Germinal center (tissue), 1 donor: ENCODE data around the gene NUSAP1.
"Not testable (repeated sequence)": the region's sequence is repeated elsewhere in the genome, so short reads cannot be mapped to it uniquely, and the experiment has no call there.

Experiments
- DNase-seq: peaks from one replicate; pipeline ENCODE4 v3.0.0; 2012; ENCODE audit warnings: mixed read lengths, low spot score

The NUSAP1 gene

DNA sequence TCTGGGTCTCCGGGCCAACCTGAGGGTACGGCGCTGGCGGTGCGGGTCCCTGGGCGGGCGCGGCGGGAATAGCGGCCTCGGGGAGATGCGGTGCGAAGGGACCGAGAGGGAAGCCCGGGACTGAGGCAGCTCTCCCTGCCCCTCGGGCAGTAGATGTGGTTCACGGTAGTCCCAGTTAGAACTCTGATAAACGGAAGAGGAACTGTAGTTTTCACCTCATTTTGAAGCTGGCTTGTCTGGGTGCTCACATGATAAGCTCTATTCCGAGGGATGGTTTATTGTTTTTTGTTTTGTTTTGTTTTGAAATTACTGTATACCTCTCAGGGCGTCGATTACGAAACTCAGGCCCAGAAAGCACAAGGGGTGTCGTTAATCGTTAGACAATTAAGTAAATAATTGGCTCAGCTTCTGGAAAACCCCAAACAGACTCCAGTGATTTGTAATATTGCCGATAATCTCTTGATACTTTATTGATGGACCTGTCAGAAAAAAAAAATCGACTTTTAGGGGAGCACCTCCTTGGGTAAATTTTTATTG lies 413 bp downstream of the NUSAP1 start:
- peak; percentile 66 for DNase-seq

- no peak for DNase-seq
Measured at GRCh38 chr15:41334293-41335120, 1.8 kb downstream of the NUSAP1 start.

- no peak for DNase-seq
Measured at GRCh38 chr15:41336549-41336948, 3.9 kb downstream of the NUSAP1 start.

DNA sequence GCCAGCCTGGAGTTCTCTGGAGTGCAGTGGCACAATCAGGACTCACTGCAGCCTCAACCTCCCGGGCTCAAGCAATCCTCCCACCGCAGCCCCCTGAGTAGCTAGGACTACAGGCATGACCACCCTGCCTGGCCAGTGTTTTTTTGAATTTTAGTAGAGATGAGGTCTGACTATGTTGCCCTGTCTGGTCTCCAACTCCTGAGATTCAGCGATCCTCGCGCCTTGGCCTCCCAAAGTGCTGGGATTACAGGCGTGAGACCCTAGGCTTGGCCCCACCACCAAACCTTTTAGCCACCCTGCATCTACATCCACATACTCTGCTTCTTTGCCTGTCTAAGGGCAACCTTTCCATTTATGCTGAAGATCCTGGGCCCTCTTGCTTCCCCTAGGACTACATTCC lies 4.4 kb downstream of the NUSAP1 start:
- no peak for DNase-seq

DNA sequence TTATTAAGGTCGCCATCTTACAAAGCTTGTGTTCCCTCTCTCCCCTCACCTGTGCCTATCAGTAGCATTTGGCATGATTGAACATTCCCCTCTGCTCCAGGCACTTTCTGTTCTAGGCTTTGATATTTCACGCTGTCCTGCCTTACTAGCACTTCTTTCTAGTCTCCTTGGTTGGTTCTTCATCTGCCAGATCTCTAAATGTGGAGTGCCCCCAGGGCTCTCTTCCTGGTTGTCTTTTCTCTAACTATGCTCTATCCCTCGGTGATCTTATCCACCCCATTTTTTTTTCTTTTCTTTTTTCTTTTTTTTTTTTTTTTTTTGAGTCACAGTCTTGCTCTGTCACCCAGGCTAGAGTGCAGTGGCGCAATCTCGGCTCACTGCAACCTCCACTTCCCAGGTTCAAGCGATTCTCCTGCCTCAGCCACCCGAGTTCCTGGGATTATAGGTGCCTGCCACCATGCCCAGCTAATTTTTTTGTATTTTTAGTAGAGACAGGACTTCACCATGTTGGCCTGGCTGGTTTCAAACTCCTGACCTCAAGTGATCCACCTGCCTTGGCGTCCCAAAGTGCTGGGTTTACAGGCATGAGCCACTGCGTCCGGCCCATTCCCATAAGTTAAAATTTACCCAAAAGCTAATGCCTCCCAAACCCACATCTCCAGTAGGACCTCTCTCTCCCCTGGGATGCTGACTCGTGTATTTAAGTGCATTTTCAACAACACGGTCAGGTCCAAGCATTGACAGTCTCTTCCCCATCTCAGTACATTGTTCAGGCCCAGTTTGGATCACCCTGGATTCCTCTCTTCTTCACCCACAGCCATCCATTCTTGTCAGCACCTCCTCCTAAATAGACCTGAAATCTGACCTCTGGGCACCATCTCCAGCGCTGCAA lies 5.2 kb downstream of the NUSAP1 start:
- no peak for DNase-seq

GRCh38 chr15:41340189-41340695 lies 7.6 kb downstream of the NUSAP1 start:
- DNase-seq: no peak

DNA sequence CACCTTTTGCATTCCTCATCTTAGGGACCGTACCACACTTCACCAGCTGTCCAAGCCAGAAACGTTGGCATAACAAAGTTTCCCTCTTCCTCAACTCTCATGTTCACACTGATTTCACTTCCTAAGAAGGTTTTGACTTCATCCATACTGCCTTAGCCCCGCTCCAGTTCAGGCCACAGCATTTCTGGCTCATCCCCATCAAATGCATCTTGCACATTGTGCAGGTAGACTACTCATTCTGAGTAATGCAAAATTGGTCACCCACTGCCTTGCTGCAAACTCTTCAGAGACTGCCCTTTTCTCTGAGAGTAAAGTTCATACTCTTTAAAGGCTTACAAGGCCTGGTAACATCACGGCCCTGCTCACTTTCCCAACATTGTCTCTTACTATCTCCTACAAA lies 8.8 kb downstream of the NUSAP1 start:
- DNase-seq: no peak

DNA sequence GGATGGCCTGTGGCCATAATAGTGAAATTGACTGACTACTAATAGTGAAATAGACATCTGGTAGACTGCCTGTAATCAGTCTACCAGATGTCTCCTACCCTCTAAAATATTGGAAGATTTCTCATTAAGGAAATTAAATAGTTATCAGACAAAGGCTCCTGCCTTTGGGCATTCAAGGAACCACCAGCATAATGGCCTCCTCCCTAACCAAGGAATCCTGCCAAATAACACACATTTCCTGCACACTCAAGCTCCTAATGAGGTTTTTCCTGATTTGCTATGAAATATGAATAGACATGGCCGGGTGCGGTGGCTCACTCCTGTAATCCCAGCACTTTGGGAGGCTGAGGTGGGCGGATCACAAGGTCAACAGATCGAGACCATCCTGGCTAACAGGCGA lies 14.6 kb downstream of the NUSAP1 start:
- no peak for DNase-seq

- no peak for DNase-seq
Measured at GRCh38 chr15:41350057-41350717, 17.5 kb downstream of the NUSAP1 start.

GRCh38 chr15:41354371-41354770 lies 21.7 kb downstream of the NUSAP1 start:
- no peak for DNase-seq

DNA sequence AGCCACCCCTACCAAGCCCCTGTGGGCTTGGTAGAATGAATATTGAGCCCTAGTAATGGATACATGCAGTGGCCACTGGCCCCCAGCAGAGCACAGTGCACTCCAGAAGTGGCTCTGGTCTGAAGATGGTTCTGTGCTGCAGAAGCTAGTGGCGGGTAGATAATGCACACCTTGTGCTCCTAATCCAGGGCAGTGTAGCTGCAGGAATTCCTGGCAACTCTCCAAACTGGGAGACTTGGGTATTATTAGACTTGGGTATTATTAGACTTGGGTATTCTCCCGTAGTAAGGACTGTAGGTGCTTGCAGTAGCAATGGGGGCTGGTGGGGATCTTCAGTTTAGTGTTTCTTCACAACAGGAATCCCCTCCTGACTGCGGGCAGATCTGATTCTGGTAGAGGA lies 34.7 kb downstream of the NUSAP1 start:
- DNase-seq: no peak

DNA sequence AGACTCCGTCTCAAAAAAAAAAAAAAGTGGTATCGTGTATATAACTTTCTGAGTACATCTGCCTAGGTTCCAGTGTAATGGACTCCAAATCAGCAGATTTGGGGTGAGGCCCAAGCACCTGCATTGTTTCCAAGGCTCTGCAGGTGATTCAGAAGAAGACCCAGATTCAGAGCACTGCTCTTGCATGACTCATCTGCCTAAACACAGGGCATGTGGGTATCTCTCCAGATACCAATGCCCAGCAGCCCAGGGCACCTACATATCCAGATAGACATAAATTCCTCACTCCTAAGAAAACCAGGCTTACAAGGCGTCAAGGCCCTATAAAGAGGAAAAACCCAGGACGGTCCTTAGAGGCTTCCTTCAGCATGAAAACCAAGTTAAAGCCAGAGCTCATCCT lies 45.3 kb downstream of the NUSAP1 start:
- no peak for DNase-seq

GRCh38 chr15:41383974-41384749 lies 51.5 kb downstream of the NUSAP1 start:
- DNase-seq: not testable (repeated sequence)

GRCh38 chr15:41387646-41388045 lies 55.0 kb downstream of the NUSAP1 start:
- DNase-seq: no peak

DNA sequence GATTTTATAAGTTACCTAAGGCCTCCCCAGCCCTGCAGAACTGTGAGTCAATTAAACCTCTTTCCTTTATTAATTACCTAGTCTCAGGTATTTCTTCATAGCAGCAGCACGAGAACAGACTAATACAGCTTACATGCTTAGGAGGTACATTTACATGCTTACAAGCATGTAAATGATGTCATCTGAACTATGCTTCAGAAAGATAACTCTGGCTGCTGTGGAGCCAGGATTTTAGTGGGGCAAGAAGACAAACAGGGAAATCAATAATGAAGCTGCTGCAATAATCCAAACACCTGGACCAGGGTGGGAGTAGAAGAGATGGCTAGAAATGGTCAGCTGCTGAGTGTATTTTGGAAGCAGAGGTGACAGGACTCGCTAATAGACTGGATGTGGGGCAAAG lies 60.0 kb downstream of the NUSAP1 start:
- DNase-seq: no peak

DNA sequence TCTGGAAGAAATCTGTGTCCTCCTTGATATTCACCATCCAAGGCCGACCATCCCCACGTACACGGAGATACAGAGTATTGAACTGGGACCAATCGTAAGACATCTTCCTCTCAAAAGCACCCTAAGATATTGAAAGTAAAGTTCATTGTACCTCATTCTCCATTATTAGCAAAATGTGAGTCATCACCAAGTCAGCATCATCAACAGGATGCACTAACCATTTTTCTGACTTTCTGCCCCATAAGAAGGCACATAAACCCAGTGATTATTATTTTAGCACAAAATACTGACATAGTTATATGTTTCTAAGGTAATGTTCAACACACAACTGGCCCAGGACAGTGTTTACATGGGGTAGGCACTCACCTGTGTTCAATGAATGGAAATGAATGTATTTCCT lies 62.2 kb downstream of the NUSAP1 start:
- no peak for DNase-seq

GRCh38 chr15:41396111-41396510 lies 63.4 kb downstream of the NUSAP1 start:
- DNase-seq: peak; percentile 11

GRCh38 chr15:41401904-41402267 lies 69.2 kb downstream of the NUSAP1 start:
- DNase-seq: no peak

GRCh38 chr15:41407341-41407740 lies 74.7 kb downstream of the NUSAP1 start:
- no peak for DNase-seq

- no peak for DNase-seq
Measured at GRCh38 chr15:41408234-41408641, 75.6 kb downstream of the NUSAP1 start.

GRCh38 chr15:41411031-41411430 lies 78.3 kb downstream of the NUSAP1 start:
- DNase-seq: no peak
